A549 (cell line): ENCODE measurements around the gene CDK4. TPM values are rescaled to one million over a fixed set of nuclear protein-coding genes. Genes with fewer than 3 reads are reported as not detected.

Experiments
- ATAC-seq, 2 experiments: fragments of 200-7000 bp in 1 of 2; fragments of >200 bp in 1 of 2; cut with Nextera tagmentation in 1 of 2; cut with Tn5 transposase in 1 of 2; 3 replicates each; pipeline versions ENCODE4 v1.8.0 to v1.9.1; 2018 to 2020; ENCODE audit warnings: mild to moderate bottlenecking in 1 of 2, moderate library complexity in 1 of 2
- CTCF ChIA-PET: fragments of 300-600 bp; sonication (Branson Sonifier 250); formaldehyde crosslinking; extraction: SDS; loops from one replicate; lab custom pipeline; 2021; ENCODE audit warnings: antibody characterized with exemption, inconsistent platforms; lab: Yijun Ruan, JAX
- POLR2A ChIA-PET: fragments of 350-600 bp; formaldehyde crosslinking; extraction: SDS; loops from one replicate; lab custom pipeline; 2021; ENCODE audit warnings: antibody characterized with exemption, inconsistent platforms; lab: Yijun Ruan, JAX
- DNase-seq, 2 experiments: peaks; one replicate each; pipeline versions ENCODE4 v3.0.0 to v3.0.0-alpha.2; 2011 to 2016; ENCODE audit warnings: low read depth in 1 of 2, low spot score in 1 of 2
- FAIRE-seq: peaks from 2 replicates; lab custom pipeline; 2011; peaks lifted over from hg19 to GRCh38; lab: Jason Lieb, UNC
- H3K27ac ChIP-seq, 2 experiments: fragments of >200 bp; sonication (Bioruptor Twin); formaldehyde crosslinking; 3 replicates each; pipeline ENCODE4 v1.5.1; 2016 to 2017
- H3K4me1 ChIP-seq: fragments of >200 bp; sonication (Bioruptor Twin); formaldehyde crosslinking; 3 replicates; pipeline ENCODE4 v1.6.1; 2016
- H3K4me2 ChIP-seq: fragments of >200 bp; sonication (Bioruptor Twin); formaldehyde crosslinking; 3 replicates; pipeline ENCODE4 v1.6.1; 2016
- H3K4me3 ChIP-seq: fragments of >200 bp; sonication (Bioruptor Twin); formaldehyde crosslinking; 3 replicates; pipeline ENCODE4 v1.5.1; 2016
- H3K9me3 ChIP-seq: fragments of >200 bp; sonication (Bioruptor Twin); formaldehyde crosslinking; 3 replicates; pipeline ENCODE4 v1.6.1; 2016
- CBX8 ChIP-seq: fragments of 200-600 bp; sonication (generic); IDR thresholded peaks from 2 replicates; pipeline ENCODE4 v1.6.1; 2016
- CHD2 ChIP-seq: fragments of 150-350 bp; IDR thresholded peaks from 2 replicates; pipeline ENCODE4 v1.6.1; 2014; ENCODE audit warnings: low read length; ENCODE audit not compliant: partially characterized antibody
- CHD4 ChIP-seq: fragments of 200-600 bp; sonication (generic); IDR thresholded peaks from 2 replicates; pipeline ENCODE4 v1.6.1; 2016; ENCODE audit warnings: antibody characterized with exemption, mild to moderate bottlenecking, borderline replicate concordance
- CTCF ChIP-seq: fragments of >200 bp; sonication (Bioruptor Twin); formaldehyde crosslinking; IDR thresholded peaks from 3 replicates; pipeline ENCODE4 v1.5.1; 2016
- EHF ChIP-seq: fragments of 250-450 bp; sonication (Bioruptor Pico); IDR thresholded peaks from 2 replicates; pipeline ENCODE4 v1.5.0; 2020; ENCODE audit warnings: mild to moderate bottlenecking
- JUNB ChIP-seq: fragments of >200 bp; sonication (Bioruptor Twin); formaldehyde crosslinking; IDR thresholded peaks from 2 replicates; pipeline ENCODE4 v1.6.1; 2016
- MAX ChIP-seq: IDR thresholded peaks from 2 replicates; pipeline ENCODE4 v1.6.1; 2012
- NFE2L2 ChIP-seq: fragments of 150-350 bp; conservative IDR thresholded peaks from 2 replicates; pipeline ENCODE4 v1.6.1; 2014; ENCODE audit warnings: low read length
- NR3C1 ChIP-seq: fragments of >200 bp; sonication (Bioruptor Twin); formaldehyde crosslinking; IDR thresholded peaks from 3 replicates; pipeline ENCODE4 v1.6.1; 2017
- PBX3 ChIP-seq: IDR thresholded peaks from 2 replicates; pipeline ENCODE4 v1.6.1; 2012
- RAD21 ChIP-seq, 2 experiments: fragments of >200 bp in 1 of 2; sonication (Bioruptor Twin) in 1 of 2; formaldehyde crosslinking in 1 of 2; IDR thresholded peaks in 1 of 2; conservative IDR thresholded peaks in 1 of 2; 2 replicates in 1 of 2; 3 replicates in 1 of 2; pipeline ENCODE4 v1.6.1; 2012 to 2018; ENCODE audit warnings: inconsistent platforms in 1 of 2
- RFX5 ChIP-seq: fragments of 450-650 bp; IDR thresholded peaks from 2 replicates; pipeline ENCODE4 v1.7.1; 2014; ENCODE audit warnings: antibody characterized with exemption, mild to moderate bottlenecking, moderate library complexity
- SMC3 ChIP-seq: fragments of >200 bp; sonication (Bioruptor Twin); formaldehyde crosslinking; IDR thresholded peaks from 3 replicates; pipeline ENCODE4 v1.6.1; 2018; ENCODE audit warnings: inconsistent platforms
- TP53 ChIP-seq: fragments of 250-450 bp; sonication (Bioruptor Pico); IDR thresholded peaks from 2 replicates; pipeline ENCODE4 v1.5.0; 2021; ENCODE audit warnings: mild to moderate bottlenecking, moderate library complexity
- WGBS: methylation state at CpG from one replicate; pipeline ENCODE4 v1.1.6; 2017; ENCODE audit errors: missing lambda C conversion rate; 5-methylcytosine and 5-hydroxymethylcytosine counted together
- polyA plus RNA-seq, 4 experiments: library from polyadenylated mRNA; depleted of rRNA in 3 of 4; stranded (reverse); fragments of >200 nt; fragmentation: RNase III in 1 of 4; extraction: RNeasy Plus Mini Kit Qiagen cat#74134 plus additional on column Dnase treatment in 1 of 4; gene quantifications; 2 replicates in 3 of 4; 3 replicates in 1 of 4; pipeline ENCODE4 v1.2.3, GENCODE V29; 2011 to 2017

Gene CDK4
- polyA plus RNA-seq, 2 of the 4 experiments (the other 2 are of a cell fraction): 226 to 255 TPM

- DNase-seq: peak; percentile 67 to 94
- ATAC-seq: peak; percentile 43 to 77
- H3K4me3 ChIP-seq: peak overlapping the region; percentile 77
- POLR2A ChIA-PET: interaction anchor here (0.6 to 1.2 kb wide), 4 partner anchors 9 to 139 kb away, joined by 3 to 5 read pairs (median 3); partner anchors contain the start of genes EEF1AKMT3 and METTL1
- TF ChIP-seq RAD21 (conservative IDR thresholded peaks at IDR 0.05 in 1 of 2, IDR thresholded peaks at IDR 0.05 in 1 of 2) (peak; percentile 31 to 38; a peak in 2 of 5 replicates), EHF (CRISPR knock-in tag) (no peak), SMC3 (peak; percentile 29; the same call in 2 of the 3 replicates), NR3C1 (no peak), CTCF (peak; percentile 75)
- TF ChIP-seq, all 56 proteins: peak for 3
- Histone ChIP-seq H3K4me2 (peak overlapping the region; percentile 99), H3K27ac (no peak overlapping the region), H3K4me1 (peaks cover 28% of the 10 kb centered on the region), H3K9me3 (no peaks in the 10 kb centered on the region)
- no peak for FAIRE-seq
- CTCF ChIA-PET: interaction anchor here (0.6 to 4.1 kb wide), 37 partner anchors 10 to 1826 kb away, joined by 3 to 117 read pairs (median 5); partner anchors contain the start of genes CTDSP2, CYP27B1, DGKA and PIP4K2C
- 19% methylated on average over 22 of the region's 22 CpGs for WGBS
These were observed 4.6 kb upstream of the CDK4 start for GRCh38 chr12:57756406-57757341.

- DNase-seq (no peak), FAIRE-seq (no peak)
- Histone ChIP-seq H3K4me3 (peak overlapping the region; percentile 77), H3K4me1 (peaks cover 32% of the 10 kb centered on the region), H3K27ac (peak overlapping the region; percentile 71 to 94), H3K9me3 (no peaks in the 10 kb centered on the region)
- CTCF ChIA-PET: interaction anchor here (0.8 to 4.1 kb wide), 26 partner anchors 9 to 172 kb away, joined by 3 to 117 read pairs (median 6); partner anchors contain the start of genes CYP27B1, PIP4K2C, TSFM and TSPAN31
- TF ChIP-seq RFX5 (no peak), MAX (0 out of 2 replicates have a peak, but pooled peaks have one; percentile 30), TP53 (CRISPR knock-in tag) (no peak)
- TF ChIP-seq, all 56 proteins: peak for 1
- peak overlapping the region; percentile 99 for H3K4me2 ChIP-seq
- POLR2A ChIA-PET: interaction anchor here (0.9 kb wide), 1 partner anchor 140 kb away, joined by 3 read pairs; no protein-coding TSS in a partner anchor
- 4% methylated on average over 23 of the region's 76 CpGs for WGBS
- peak in 1 of 2 experiments; percentile 0; a peak in 2 of 6 replicates for ATAC-seq
These were observed 3.6 kb upstream of the CDK4 start for GRCh38 chr12:57755454-57756372.

- H3K4me1 ChIP-seq: peaks cover 34% of the 10 kb centered on the region
- no peak for DNase-seq
- peak overlapping the region; percentile 99 for H3K4me2 ChIP-seq
- H3K27ac ChIP-seq: peak overlapping the region; percentile 71 to 94
- no peaks in the 10 kb centered on the region for H3K9me3 ChIP-seq
- WGBS: 4% methylated on average over 5 of the region's 34 CpGs
- ATAC-seq: no peak
- POLR2A ChIA-PET: no interaction called here
- no peak for FAIRE-seq
- CTCF ChIA-PET: interaction anchor here (1.2 to 4.1 kb wide), 4 partner anchors 8 to 162 kb away, joined by 3 to 117 read pairs (median 15); partner anchors contain the start of gene CYP27B1
- H3K4me3 ChIP-seq: peak overlapping the region; percentile 77
- TF ChIP-seq PBX3 (no peak), CBX8 (no peak), CHD4 (no peak), JUNB (no peak), NFE2L2 (no peak), CHD2 (no peak)
These were observed 3.0 kb upstream of the CDK4 start for GRCh38 chr12:57755194-57755453.
